Measurements from ENCODE around the gene HIVEP3. TPM values are rescaled to one million over a fixed set of nuclear protein-coding genes. Genes with fewer than 3 reads are reported as not detected.

HIVEP3 gene
- total and polyA plus RNA-seq, 8 donors, result 1.8 to 65.3 (median 3.8) TPM

DNA sequence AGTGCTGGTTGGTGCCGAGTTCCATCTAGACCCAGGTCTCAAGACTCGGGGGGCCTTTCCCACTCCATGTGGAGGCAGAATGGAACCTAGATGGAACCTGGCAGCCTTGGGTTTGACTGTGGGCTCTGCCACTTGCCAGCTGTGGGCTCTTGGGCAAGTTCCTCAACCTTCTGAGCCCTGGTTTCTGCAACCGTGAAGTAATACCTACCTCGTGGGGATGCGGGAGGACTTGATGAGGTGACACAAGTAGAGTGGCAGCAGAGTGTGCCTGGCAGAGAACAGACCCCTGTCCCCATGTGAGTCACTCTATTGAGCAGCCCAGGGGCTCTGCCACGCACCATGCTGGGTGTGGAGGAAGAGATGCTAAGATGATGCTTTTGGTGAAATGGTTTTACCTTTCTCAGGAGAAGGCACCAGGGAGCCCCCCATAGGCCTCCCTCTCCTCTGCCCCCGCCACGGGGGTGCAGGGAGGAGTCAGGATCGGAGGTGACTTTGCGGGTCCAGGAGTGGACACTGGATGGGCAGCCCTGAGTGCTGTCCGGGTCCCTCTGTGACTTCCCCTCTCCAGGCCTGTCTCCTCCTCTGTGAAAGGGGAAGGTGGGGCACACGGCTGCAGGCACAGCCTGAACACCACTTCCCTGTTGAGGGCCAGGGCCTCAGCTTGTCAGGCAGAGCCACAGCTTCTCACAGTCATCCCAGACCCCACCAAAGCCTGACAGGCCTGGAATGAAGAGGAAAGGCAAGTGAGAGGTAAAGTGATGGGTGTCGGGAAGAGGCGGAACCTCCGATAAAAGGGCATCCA lies 397.6 kb downstream of the HIVEP3 start:
- no peak for DNase-seq
- Histone ChIP-seq H3K27me3 (no peaks in the 10 kb centered on the region), H3K4me3 (no peak overlapping the region), H3K4me1 (peaks cover 6 to 12% (median 10%) of the 10 kb centered on the region in 4 donors), H3K9me3 (no peaks in the 10 kb centered on the region), H3K36me3 (peaks cover 0 to 13% (median 0%) of the 10 kb centered on the region in 4 donors), H3K27ac (no peak overlapping the region)
- no peak for TF ChIP-seq EP300 (IDR thresholded peaks at IDR 0.05)
- TF ChIP-seq POLR2A (IDR thresholded peaks at IDR 0.05), result no peak
- no peak for TF ChIP-seq CTCF (IDR thresholded peaks at IDR 0.05)
- no peak for TF ChIP-seq POLR2AphosphoS5 (IDR thresholded peaks at IDR 0.05)
- intact Hi-C loops (cut with DNase I; ENCODE audit: low total_unique reads), result no loop called here
- WGBS, 5 donors, result 81 to 89% (median 85%) methylated on average over 9 to 15 of the region's 15 CpGs

DNA sequence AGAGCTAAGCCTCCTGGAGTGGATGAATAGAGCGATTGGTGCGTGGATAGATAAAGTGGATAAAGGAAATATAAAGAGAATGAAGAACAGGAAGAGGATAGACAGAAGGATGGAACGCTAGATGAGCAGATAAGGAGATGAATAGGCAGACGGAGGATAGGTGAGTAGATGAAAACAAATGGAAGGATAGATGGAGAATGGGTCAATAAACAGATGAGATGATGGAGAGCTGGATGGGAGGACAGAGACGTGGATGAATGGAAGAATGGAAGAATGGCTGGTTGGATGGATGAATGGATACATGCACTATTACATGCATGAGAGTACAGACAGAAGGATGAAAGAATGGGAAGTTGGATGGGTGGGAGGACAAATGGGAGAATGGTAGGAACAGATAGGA lies 399.1 kb downstream of the HIVEP3 start:
- Histone ChIP-seq H3K27ac (no peak overlapping the region), H3K27me3 (no peaks in the 10 kb centered on the region), H3K4me1 (peaks cover 17 to 27% (median 22%) of the 10 kb centered on the region in 4 donors), H3K9me3 (no peaks in the 10 kb centered on the region), H3K4me3 (no peak overlapping the region), H3K36me3 (peaks cover 0 to 8% (median 0%) of the 10 kb centered on the region in 4 donors)
- no peak for DNase-seq
- TF ChIP-seq CTCF (IDR thresholded peaks at IDR 0.05) (no peak), EP300 (IDR thresholded peaks at IDR 0.05) (no peak), POLR2AphosphoS5 (IDR thresholded peaks at IDR 0.05) (no peak), POLR2A (IDR thresholded peaks at IDR 0.05) (no peak)
- 80 to 95% (median 91%) methylated on average over 4 to 5 of the region's 5 CpGs for WGBS, 5 donors
- intact Hi-C loops (cut with DNase I; ENCODE audit: low total_unique reads), result no loop called here

DNA sequence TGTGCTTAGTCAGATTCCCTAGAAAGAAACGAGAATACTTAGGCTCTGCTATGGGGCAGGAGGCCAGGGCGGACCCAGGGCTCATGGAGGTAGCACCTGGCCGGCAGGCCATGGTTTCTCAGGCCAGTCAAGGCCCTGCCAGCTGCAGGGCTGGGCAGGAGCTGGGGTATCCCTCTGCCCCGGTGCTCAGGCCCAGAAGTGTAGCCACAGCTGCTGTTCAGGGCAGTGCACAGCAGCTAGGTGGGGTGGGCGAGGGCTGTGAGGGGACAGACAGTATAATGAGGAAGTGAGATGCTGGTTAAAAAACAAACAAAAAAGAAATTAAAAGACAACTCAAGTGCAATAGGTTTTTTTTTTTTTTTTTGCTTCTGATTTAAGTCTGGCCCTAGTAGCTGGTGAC lies 400.3 kb downstream of the HIVEP3 start:
- H3K36me3 ChIP-seq, result peaks cover 0 to under 1% (median 0%) of the 10 kb centered on the region in 4 donors
- no peaks in the 10 kb centered on the region for H3K27me3 ChIP-seq
- no peak overlapping the region for H3K4me3 ChIP-seq
- TF ChIP-seq EP300 (IDR thresholded peaks at IDR 0.05) (no peak), POLR2A (IDR thresholded peaks at IDR 0.05) (no peak)
- H3K27ac ChIP-seq, result no peak overlapping the region
- 81 to 89% (median 87%) methylated on average over 5 of the region's 5 CpGs for WGBS, 5 donors
- intact Hi-C loops (cut with DNase I; ENCODE audit: low total_unique reads), result no loop called here
- no peaks in the 10 kb centered on the region for H3K9me3 ChIP-seq
- DNase-seq, result no peak
- peaks cover 17 to 39% (median 31%) of the 10 kb centered on the region in 4 donors for H3K4me1 ChIP-seq

GRCh38 chr1:41517062-41517438 lies 401.7 kb downstream of the HIVEP3 start:
- peaks cover 17 to 44% (median 33%) of the 10 kb centered on the region in 4 donors for H3K4me1 ChIP-seq
- TF ChIP-seq POLR2AphosphoS5 (IDR thresholded peaks at IDR 0.05), result no peak
- no peak for TF ChIP-seq CTCF (IDR thresholded peaks at IDR 0.05)
- TF ChIP-seq EP300 (IDR thresholded peaks at IDR 0.05), result no peak
- no peak for TF ChIP-seq POLR2A (IDR thresholded peaks at IDR 0.05)
- H3K27me3 ChIP-seq, result no peaks in the 10 kb centered on the region
- H3K4me3 ChIP-seq, result peak overlapping the region in 1 of 4 donors; percentile 40
- peaks cover 0 to 11% (median 0%) of the 10 kb centered on the region in 4 donors for H3K36me3 ChIP-seq
- DNase-seq, result no peak
- intact Hi-C loops (cut with DNase I; ENCODE audit: low total_unique reads), result no loop called here
- 71 to 81% (median 77%) methylated on average over 3 of the region's 3 CpGs for WGBS, 5 donors
- peak overlapping the region in 1 of 5 donors; percentile 71 for H3K27ac ChIP-seq
- no peaks in the 10 kb centered on the region for H3K9me3 ChIP-seq
